ENCODE results near the gene WNT1.

Gene WNT1

DNA sequence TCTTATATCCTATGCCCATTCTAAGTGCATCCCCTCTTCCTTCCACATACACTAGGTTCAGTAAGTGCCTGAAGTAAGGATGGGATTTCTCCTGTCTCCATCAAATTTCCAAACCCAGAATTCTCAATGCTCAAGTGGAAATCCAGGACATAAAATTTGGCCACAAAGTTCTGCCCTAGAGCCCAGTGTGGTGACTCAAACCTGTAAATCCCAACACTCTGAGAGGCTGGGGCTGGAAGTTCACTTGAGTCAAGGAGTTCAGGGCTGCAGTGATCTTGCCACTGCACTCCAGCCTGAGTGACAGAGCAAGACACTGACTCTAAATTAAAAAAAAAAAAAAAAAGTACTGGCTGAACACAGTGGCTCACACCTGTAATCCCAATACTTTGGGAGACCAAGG, 16.3 kb upstream of the WNT1 start:
- DNase-seq = no peak

DNA sequence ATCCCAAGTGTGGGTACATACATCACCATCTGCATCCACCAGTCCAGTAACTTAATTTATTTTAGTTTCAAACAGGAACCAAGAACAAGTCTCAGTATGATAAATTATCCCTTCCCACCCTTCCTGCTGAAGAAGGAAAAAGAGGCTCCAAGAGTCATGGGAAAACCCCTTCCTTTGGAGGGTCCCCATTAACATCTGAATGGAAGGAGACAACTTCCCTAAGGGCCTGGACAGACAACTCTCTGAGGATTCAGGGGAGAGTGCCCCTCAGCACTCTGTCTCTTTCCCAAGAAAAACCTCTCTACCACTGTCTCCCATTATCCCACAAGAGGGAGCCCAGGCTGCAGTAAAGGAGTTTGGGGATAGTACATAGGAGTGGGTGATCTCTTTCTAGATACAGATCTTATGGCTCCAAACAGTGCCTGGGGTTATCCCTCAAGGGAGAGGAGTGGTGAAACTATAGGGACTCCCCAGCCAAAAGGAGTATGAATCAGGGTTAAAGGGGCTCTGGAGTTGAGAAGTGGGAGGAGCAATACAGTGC, 12.8 kb upstream of the WNT1 start:
- no peak for DNase-seq

DNA sequence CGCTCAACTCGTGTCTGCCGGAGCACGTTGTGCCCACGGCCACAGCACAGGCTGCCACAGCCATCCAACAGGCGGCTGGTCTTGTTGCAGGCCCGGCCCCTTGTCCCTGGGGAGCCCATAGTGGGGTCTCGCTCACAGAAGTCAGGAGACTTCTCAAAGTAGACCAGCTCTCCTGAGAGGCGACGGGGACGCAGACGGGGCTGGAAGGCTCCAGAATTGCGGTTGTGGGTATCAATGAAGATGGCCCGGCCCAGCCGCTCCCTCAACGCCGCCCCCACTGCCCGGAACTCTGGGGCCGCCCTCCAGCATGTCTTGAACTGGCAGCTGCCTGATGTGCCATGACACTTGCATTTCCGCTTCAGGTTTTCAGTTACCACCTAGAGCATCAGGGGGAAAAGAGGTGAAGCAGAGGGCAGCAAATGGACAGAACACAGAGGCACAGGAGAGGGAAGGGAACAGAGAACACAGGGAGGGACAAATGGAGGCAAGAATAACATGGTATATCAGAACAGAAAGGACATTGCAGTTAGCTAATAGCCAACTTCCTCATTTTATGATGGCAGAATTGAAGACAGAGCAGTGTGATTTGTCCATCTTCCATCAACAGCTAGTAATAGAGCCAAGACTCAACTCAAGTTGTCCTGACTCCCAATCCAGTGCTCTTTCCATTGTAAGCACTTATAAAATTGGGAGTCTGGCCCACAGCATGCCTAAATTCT, 11.8 kb upstream of the WNT1 start:
- DNase-seq = no peak

DNA sequence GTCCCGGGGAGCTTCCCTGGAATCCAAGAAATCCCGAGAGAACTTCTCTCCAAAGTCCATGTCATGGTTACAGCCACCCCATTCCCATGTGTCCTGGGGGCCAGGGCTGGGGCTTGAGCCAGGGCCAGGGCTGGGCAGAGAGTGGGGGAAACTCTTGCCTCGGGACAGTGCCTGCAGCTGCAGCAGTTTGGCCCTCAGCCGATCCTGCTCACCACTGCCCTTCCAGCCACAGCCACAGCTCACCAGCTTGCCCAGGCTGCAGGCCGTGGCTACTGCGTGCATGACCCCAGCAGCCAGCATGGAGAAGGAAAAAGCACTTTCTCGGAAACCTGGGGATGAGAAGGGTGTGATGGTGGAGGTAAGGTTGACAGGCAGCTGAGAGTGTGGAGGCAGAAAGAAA, 10.1 kb upstream of the WNT1 start:
- no peak for DNase-seq

DNA sequence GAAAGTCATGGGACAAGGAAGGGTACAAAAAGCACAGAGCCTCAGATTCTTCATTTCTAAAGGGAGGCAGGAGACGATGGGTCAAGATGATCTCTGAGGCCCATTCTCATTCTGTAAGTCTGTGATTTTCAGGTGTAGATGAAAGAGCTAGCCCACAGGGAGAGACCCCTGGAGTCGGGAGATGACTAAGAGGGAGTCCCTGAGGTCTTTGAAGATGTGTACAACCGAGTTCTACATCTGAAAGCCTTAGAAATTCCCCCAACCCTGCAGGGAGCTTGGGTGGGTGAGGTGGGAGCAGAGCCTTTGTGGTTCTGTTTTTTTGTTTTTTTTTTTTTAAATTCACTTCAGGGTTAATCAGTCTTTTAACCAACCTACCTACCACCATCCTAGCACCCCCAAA, 9.7 kb upstream of the WNT1 start:
- no peak for DNase-seq

DNA sequence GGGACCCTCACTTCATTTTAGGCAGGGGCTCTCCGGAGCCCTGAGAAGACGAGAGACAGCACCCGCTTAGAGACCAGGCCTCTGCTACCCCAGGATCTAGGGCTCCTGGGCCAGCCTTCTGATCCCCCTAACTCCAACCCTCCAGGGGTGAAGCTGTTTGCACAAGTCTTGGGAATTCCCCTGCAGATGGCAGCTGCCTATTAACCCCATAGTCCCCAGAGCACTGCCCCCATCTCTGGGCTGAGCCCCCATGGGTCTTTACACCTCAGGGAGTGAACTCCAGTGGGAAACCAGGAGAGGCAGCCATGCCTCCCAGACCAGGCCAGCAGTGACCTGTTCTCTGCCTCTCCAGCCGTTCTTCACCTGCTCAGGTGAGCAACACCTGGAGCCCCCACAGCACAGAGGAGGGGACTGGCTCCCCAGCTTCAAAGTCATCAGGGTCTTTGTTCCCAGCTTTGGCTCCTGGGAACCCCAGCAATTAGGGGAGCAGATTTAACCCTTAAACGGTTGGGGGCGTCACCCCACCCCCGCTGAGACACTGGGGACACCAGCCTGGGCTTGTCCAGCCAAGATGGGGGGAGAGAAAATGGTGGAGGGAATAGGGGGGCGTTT, 8.9 kb upstream of the WNT1 start:
- DNase-seq = no peak

DNA sequence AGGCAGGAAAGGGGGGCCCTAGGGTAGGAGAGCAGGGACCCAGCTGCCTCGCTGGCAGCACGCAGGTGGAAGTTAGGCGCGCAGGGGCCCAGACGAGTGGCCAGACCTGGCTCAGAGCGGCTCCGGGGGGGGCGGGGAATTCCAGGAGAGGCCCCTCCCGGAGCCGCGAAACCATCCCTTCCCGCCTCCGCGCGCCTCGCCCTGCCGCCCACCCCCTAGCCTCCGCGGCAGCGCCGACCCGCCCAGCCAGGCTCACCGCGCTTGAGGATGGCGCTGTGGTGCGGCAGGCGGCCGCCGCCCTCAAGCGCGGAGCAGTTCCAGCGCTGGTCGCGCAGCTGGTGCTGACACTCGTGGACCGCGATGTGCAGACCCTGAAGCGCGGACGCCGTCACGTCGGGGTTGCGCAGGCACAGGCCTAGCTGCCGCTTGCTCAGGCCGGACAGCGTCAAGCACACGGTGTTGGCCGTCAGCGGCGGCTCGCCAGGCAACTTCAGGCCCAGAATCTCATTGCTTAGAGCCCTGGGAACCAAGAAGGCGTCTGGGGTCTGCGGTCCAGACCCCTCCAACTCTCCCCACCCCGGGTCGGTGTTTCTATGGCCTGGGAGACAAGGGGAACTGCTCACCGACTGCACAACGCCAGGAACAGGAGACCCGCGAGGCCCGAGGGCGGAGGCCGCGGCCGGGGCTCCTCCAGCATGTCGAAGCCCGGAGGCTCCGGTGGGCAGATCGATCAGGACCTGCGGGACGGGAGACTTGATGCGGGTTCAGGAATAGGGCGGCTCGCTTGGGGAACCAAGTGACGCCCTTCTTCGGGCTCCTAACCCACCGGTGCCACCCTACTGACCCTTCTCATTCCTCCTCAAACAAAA, 8.1 kb upstream of the WNT1 start:
- no peak for DNase-seq

DNA sequence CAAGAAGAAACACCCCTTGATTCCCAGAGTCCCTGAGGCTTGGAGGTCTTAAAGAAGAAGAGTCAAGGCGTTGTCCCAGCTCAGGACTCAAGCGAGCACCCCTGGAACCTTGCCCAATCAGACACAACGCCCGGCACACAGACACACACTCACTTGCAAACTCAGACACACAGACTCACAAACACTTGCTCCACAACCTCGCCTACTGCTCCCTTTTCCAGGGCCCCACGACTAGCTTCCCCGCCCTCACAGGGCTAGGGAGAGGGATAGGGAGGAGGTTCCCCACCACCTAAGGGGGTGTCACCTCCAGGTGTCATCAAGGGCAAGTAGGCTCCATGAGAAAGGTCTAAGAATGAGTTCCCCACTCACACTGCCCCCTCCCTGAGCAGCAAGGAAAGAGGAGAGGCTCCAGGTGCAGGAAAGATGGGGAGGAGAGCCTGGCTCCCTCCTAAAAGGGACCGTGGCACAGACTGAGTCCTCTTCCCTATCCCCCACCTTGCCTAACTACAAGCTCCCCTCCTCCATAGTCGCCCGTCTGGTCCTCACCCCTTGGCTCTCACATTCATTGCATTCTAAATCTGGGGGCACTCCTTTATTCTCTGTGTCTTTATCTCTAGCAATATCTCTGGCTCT, 7.3 kb upstream of the WNT1 start:
- no peak for DNase-seq

DNA sequence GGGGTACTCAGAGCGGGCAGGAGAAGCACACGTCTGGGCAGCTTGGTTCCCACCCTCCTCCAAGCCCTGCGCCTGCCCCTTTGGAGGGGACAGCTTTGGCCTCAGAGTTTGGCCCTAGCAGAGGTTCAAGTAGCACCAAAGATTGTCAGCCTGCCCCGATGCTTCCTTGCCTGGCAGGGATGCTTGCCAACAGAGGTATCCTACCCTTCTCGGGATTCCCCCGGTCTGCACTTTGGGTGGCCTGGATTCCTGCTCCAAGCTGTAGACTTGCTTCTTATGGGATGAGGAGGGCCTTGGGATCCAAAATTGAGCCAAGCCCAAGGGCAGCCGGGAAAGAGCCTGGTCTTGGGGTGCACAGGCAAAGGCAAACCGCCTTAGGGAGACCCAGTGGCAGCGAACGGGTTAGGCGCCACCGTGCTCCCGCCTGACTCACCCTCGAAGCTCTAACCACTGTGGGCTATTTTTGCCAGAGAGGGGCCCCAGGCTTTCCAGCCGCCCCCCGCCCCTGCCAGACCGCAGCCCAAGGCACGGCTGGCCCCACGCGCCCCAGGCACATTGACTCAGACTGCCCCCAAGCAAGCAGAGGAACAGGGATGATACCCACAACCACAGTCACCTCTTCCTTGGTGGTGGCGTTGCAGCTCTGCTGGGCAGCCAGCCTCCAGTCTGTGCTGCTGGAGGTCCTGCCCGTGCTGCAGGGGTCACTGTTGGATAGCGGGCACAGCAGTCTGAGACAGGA, 5.7 kb upstream of the WNT1 start:
- peak; percentile 69 for DNase-seq

DNA sequence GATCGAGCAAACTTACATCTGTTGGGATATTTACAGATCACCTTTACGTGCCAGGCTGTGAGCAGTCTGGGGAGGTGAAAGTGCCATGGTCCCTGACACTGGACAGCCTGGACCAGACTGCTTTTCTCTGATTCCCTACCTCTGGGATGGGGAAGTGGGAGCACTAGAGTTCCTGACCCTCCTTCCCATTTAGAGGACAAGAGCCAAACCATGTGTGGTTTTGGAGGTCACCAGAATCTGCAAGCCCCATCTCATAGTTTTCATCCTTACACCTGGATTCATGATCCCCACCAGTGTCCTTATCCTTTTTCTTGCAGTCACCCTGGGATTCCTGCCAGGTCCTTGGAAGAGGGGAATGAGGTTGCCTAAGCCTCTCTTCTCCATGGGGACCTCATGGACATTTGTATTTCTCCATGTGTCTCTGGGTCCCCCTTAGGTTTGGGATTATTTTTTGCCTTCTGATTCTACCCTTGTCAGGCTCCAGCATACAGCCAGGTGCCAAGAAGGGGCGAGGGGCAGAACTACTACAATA, 5.1 kb upstream of the WNT1 start:
- no peak for DNase-seq

DNA sequence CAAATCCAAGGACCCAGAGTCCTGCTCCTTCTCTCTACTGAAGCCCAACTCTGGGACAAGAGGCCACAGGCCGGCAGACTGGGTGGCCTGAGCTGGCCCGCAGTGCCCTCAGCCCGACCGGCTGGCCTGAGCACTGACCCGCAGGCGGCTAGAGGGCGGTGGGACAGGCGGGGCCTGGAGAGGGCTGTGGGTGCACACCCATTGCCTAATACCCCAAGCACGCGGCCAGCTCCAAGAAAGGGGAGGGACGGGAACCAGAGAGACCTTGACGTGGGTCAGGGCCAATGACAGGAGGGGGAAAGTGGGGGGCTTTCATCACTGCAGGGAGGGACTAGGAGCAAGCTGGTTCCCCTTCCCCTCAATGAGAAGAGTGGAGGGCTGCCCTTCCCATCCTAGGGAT, 4.6 kb upstream of the WNT1 start:
- DNase-seq = no peak

DNA sequence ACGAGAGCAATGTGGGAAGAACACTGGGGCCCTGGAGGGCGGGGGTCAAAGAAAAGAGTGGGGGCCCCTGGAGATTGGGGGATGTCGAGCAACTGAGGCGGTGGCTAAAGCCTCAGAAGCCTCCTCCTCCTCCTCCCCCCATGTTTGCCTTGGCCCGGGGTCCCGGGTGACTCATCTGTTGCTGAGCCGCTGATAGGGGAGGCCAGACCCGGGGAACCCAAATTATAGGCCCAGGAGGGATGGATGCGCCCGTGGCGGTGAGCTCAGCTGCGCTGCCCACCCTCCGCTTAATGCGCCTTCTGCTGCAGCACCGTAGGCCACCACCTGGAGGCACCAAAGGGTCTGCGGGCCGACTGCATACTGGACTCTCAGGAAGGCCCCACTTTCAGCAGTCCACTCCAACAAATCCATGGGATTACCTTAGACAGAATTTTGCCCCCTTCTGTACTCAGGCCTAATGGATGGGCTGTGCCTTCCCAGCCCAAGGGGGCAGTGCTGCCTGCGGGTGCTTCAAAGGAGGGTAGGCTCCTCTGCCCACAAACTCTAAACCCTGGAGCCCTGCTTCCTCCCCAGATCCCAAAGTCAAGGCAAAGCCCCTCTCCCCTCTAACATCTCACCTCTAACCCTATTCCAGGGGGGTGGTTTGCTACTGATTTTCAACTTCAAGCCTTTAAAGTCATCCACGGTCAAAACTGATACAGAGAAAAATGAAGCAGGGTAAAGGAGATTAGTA, 4.0 kb upstream of the WNT1 start:
- peak; percentile 60 for DNase-seq

DNA sequence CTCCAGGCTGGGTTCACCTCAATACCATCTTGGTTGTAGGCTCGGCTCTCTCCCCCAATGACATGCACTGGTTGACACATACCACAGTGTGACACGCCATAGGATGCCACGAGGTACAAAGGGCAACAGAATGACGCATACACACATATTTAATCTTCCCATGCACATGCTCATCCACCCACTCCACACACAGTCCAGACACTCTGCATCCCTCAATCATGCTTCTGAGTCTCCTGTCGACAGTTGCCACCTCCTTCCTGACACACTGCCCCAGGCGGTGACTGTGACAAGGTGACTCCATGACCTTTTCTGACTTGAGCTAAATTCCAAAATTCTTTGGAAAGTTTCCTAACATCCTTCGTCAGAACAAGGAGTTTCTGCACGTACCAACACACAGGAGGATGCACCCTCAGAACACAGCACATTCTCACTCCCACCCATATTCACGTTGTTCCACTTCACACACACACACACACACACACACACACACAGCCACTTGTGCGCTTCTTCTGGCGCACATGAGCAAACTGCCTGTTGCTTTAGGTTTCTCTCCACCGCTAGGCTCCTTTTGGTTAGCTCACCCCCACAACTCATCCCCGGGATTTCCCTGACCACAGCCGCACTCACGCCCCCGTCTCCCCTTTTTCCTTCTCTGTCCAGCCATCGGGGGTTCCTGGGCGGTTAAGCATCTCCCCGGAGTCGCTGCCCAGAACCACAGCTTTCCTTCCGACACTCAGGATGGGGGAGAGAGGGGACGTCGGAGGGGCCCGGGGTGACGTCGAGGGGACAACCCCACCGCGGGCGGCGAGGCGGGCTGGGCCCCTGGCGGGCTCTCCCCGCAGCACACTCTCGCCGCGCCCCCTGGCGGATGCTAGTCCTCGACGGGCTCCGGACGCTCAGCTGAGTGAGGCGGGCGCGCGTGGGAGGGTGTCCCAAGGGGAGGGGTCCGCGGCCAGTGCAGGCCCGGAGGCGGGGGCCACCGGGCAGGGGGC, 536 bp upstream of the WNT1 start:
- DNase-seq = peak; percentile 53

DNA sequence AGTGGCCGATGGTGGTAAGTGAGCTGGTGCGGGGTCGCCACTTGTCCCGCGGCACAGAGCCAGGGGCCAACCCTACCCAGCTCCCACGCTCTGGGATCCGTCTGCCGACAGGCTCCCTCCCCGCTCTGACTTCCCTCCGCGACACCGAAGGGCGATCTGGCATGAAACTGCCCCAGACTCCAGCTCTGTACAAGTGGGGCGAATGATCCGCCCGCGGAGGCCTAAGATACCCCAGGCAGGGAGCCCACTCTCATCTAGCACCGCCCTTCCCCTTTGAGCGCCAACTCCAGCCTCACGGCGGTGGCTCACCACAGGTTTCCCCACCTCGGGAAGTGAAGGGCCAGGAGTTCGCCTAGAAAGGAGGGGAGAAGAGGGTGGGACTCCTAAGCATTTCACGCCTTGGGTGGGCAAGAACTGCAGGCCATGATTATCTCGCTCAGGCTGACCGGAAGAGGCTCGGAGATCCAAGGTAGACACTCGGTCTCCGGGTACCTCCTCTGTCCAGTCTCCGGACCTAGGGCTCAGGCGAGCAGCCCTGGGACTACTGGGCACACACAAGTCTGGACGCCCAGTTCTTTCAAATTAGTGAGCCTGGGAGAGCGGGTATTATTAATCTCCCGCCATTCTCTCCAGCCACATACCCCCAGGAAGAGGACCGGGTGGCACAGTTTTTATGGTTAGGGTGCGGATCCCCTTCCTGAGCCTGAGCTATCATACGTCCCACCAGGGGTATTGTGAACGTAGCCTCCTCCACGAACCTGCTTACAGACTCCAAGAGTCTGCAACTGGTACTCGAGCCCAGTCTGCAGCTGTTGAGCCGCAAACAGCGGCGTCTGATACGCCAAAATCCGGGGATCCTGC, 849 bp downstream of the WNT1 start:
- DNase-seq = no peak

DNA sequence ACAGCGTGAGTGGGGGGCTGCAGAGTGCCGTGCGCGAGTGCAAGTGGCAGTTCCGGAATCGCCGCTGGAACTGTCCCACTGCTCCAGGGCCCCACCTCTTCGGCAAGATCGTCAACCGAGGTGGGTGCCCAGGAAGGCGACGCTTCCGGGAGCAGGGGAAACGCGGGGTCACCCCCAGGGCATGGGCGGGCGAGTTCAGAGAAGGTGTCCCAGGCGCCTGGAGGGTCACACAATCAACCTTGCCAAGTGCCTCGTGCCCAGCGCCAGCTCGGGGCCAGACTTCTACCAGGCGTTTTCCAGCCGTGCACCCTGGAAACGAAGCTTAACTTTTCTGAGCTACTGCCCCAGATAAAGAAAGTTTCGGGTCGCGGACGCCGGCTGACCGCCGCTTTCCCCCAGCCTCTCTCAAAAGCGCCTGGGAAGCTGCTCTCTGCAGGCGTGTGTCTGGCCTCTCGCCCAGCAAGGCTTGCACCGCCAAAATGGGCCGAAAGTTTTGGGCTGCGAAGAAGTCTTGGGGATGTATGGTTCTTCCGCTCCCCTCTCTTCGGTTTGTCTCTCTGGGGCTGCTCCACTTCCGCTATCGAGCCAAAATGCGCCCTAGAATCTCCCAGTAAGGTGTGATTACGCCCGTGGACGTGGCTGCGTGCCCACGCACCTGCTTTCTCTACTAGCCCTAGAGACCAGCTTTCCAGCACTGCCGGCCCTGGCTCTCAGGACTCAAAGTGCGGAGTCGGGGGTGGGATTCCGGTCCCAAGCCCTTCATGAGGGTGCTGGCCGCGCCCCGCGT, 1.7 kb downstream of the WNT1 start:
- DNase-seq = no peak

DNA sequence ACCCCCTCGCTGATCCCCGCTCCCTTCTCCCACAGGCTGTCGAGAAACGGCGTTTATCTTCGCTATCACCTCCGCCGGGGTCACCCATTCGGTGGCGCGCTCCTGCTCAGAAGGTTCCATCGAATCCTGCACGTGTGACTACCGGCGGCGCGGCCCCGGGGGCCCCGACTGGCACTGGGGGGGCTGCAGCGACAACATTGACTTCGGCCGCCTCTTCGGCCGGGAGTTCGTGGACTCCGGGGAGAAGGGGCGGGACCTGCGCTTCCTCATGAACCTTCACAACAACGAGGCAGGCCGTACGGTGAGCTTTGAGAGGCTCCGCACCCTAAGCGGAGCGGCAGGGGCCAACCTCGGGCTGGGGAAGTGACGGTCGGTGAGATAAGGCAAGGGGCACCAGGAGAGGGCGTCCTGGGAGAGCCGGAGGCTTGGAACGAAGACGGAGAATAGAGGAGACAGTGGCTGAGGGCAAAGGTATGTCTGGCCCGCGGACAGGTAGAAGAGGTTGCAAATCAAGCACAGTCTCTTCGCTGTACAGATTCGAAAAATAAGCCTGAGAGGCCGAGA, 2.3 kb downstream of the WNT1 start:
- no peak for DNase-seq

DNA sequence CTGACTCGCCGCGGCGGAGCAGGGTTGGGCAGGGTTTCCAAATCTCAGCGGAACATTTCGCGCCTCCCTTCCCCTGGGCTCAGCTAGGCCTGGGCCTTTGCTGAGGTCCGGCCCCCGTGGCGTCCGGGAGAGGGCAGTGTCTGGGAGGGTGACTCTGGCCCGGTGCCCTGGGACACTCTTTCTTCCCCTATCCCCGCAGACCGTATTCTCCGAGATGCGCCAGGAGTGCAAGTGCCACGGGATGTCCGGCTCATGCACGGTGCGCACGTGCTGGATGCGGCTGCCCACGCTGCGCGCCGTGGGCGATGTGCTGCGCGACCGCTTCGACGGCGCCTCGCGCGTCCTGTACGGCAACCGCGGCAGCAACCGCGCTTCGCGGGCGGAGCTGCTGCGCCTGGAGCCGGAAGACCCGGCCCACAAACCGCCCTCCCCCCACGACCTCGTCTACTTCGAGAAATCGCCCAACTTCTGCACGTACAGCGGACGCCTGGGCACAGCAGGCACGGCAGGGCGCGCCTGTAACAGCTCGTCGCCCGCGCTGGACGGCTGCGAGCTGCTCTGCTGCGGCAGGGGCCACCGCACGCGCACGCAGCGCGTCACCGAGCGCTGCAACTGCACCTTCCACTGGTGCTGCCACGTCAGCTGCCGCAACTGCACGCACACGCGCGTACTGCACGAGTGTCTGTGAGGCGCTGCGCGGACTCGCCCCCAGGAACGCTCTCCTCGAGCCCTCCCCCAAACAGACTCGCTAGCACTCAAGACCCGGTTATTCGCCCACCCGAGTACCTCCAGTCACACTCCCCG, 3.0 kb downstream of the WNT1 start:
- no peak for DNase-seq

Measured in fibroblast of skin of back (primary cell).